CD4-positive, CD25-positive, alpha-beta regulatory T cell (primary cell): ENCODE results near the gene WDR70. TPM values are rescaled to one million over a fixed set of nuclear protein-coding genes. Genes with fewer than 3 reads are reported as not detected.
"Not testable (repeated sequence)": the region's sequence is repeated elsewhere in the genome, so short reads cannot be mapped to it uniquely, and the experiment has no call there.

ENCODE experiments used
- ATAC-seq, 2 donors: fragments of 150-1000 bp; cut with Tn5 transposase; one replicate each; pipeline ENCODE4 v1.10.0; 2021; ENCODE audit warnings: low read depth in 2 of 2, moderate number of reproducible peaks in 2 of 2, moderate library complexity in 1 of 2
- DNase-seq, 3 donors: peaks; one replicate each; pipeline versions ENCODE4 v3.0.0 to v3.0.0-alpha.2; 2012 to 2022; ENCODE audit warnings: mixed read lengths in 1 of 3
- H3K27ac ChIP-seq: one replicate; pipeline ENCODE4 v1.7.0; 2013; ENCODE audit warnings: mild to moderate bottlenecking, low read length; ENCODE audit not compliant: insufficient read depth, poor library complexity, severe bottlenecking
- H3K27me3 ChIP-seq: one replicate; pipeline ENCODE4 v1.7.0; 2013; ENCODE audit warnings: low read length; ENCODE audit not compliant: control insufficient read depth, insufficient read depth
- H3K36me3 ChIP-seq: one replicate; pipeline ENCODE4 v1.7.0; 2013; ENCODE audit warnings: mild to moderate bottlenecking, low read length, moderate library complexity; ENCODE audit not compliant: control insufficient read depth, insufficient read depth
- H3K4me1 ChIP-seq: 2 replicates; pipeline ENCODE4 v1.7.0; 2013; ENCODE audit warnings: mild to moderate bottlenecking, low read length; ENCODE audit not compliant: insufficient read depth, control insufficient read depth, poor library complexity, severe bottlenecking
- H3K4me3 ChIP-seq: one replicate; pipeline ENCODE4 v1.7.0; 2013; ENCODE audit warnings: low read depth, mild to moderate bottlenecking, low read length, moderate library complexity
- H3K9me3 ChIP-seq, 2 experiments: 1 replicate in 1 of 2; 2 replicates in 1 of 2; pipeline ENCODE4 v1.7.0; 2013; ENCODE audit warnings: low read length in 2 of 2, mild to moderate bottlenecking in 1 of 2, moderate library complexity in 1 of 2; ENCODE audit not compliant: control insufficient read depth in 2 of 2
- H3K27ac Mint-ChIP-seq, 3 donors: one replicate each; pipeline ENCODE4 v1.8.0; 2020 to 2022; ENCODE audit warnings: mild to moderate bottlenecking in 3 of 3, mixed read lengths in 3 of 3, moderate library complexity in 2 of 3
- H3K27me3 Mint-ChIP-seq: one replicate; pipeline ENCODE4 v1.8.0; 2022; ENCODE audit warnings: mild to moderate bottlenecking, mixed read lengths
- H3K36me3 Mint-ChIP-seq: one replicate; pipeline ENCODE4 v1.8.0; 2020; ENCODE audit warnings: mixed read lengths
- H3K4me1 Mint-ChIP-seq, 4 donors: one replicate each; pipeline ENCODE4 v1.8.0; 2020 to 2022; ENCODE audit warnings: mixed read lengths in 4 of 4, mild to moderate bottlenecking in 1 of 4
- H3K4me3 Mint-ChIP-seq, 4 donors: one replicate each; pipeline ENCODE4 v1.8.0; 2020 to 2022; ENCODE audit warnings: mild to moderate bottlenecking in 4 of 4, mixed read lengths in 4 of 4, moderate library complexity in 3 of 4
- H3K9me3 Mint-ChIP-seq, 7 donors: one replicate each; pipeline ENCODE4 v1.8.0; 2020 to 2022; ENCODE audit warnings: mixed read lengths in 7 of 7, mild to moderate bottlenecking in 3 of 7, moderate library complexity in 2 of 7
- polyA plus RNA-seq, 4 donors: library from polyadenylated mRNA; unstranded; fragments of 300-500 nt; fragmentation: Illumina TruSeq; gene quantifications; one replicate each; pipeline ENCODE4 v1.2.3, GENCODE V29; 2021
- total RNA-seq: library from RNA; stranded (reverse); gene quantifications from one replicate; pipeline ENCODE4 v1.2.3, GENCODE V29; 2022

WDR70 gene
- total and polyA plus RNA-seq, 5 donors from 2014 or later, result 15.9 to 35.3 (median 24.9) TPM

DNA sequence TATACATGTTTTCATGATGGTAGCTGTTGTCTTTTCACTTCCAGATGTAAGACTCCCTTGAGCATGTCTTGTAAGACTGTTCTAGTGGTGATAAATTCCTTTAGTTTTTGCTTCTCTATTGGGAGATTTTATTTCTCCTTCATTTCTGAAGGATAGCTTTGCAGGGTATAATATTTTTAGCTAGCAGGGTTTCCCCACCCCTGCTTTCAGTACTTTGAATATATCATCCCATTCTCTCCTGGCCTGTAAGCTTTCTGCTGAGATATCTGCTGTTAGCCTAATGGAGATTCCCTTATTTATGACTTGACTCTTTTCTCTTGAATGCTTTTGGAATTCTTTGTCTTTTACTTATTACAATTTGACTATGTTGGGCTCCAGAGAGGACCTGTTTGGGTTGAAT, 249.8 kb downstream of the WDR70 start:
- Histone ChIP-seq H3K9me3 (peaks cover 17 to 18% of the 10 kb centered on the region in 2 experiments), H3K36me3 (peaks cover 14% of the 10 kb centered on the region), H3K27ac (no peak overlapping the region), H3K4me1 (no peaks in the 10 kb centered on the region), H3K27me3 (no peaks in the 10 kb centered on the region), H3K4me3 (no peak overlapping the region)
- Mint-ChIP-seq H3K27ac (no peak overlapping the region), H3K4me1 (peaks cover 0 to 5% (median 1%) of the 10 kb centered on the region in 4 donors), H3K36me3 (peaks cover 69% of the 10 kb centered on the region), H3K27me3 (no peaks in the 10 kb centered on the region), H3K9me3 (peaks cover 0 to 34% (median 9%) of the 10 kb centered on the region in 7 donors), H3K4me3 (no peak overlapping the region)
- DNase-seq (no peak), ATAC-seq (no peak)

DNA sequence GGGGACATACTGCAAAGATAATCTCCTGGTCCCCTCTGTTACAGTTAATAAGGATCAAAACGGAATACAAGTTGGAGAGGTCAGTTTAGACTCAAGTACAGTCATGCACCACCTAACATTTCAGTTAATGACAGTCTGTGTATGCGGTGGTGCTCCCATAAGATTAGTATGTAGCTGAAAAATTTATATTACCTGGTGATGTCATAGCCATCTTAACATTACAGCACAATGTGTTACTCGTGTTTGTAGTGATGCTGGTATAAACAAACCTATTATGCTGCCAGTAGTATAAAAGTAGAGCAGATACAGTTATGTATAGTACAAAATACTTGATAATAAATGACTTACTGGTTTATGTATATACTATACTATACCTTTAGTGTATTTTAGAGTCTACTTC, 252.8 kb downstream of the WDR70 start:
- Mint-ChIP-seq H3K9me3 (peaks cover 0 to 24% (median 7%) of the 10 kb centered on the region in 7 donors), H3K36me3 (peaks cover 61% of the 10 kb centered on the region), H3K4me3 (no peak overlapping the region), H3K4me1 (peaks cover 0 to 7% (median 2%) of the 10 kb centered on the region in 4 donors), H3K27me3 (no peaks in the 10 kb centered on the region), H3K27ac (no peak overlapping the region)
- H3K36me3 ChIP-seq, result peaks cover 14% of the 10 kb centered on the region
- no peak for ATAC-seq
- H3K4me3 ChIP-seq, result no peak overlapping the region
- no peaks in the 10 kb centered on the region for H3K27me3 ChIP-seq
- no peak for DNase-seq
- no peak overlapping the region for H3K27ac ChIP-seq
- peaks cover 17 to 18% of the 10 kb centered on the region in 2 experiments for H3K9me3 ChIP-seq
- no peaks in the 10 kb centered on the region for H3K4me1 ChIP-seq

DNA sequence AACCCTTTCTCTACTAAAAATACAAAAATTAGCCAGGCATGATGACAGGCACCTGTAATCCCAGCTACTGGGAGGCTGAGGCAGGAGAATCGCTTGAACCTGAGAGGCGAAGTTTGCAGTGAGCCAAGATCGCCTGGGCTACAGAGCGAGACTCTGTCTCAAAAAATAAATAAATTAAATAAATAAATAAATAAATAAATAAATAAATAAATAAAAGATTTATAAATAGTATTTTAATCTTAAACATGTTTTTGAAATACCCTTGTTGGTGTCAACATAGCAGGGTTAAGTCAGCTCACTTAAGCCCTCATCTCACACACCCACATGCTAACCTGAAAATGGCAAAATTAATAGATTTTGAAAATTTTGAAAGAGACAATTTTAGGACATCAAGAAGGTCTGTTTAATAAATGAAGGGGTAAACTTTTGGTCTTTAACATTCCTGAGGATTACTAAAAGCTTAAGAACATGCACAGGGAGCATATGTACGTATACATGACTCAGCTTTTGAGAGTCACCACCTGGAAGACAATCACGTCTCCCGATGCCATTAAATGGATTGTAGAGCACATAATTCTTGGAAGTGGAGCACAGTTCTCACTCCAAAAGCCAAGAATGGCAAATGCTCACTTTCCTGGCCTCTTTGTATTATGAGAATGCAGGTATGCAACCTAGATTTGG, 258.2 kb downstream of the WDR70 start:
- Histone ChIP-seq H3K4me1 (no peaks in the 10 kb centered on the region), H3K9me3 (no peaks in the 10 kb centered on the region), H3K4me3 (no peak overlapping the region), H3K27ac (no peak overlapping the region), H3K27me3 (no peaks in the 10 kb centered on the region), H3K36me3 (no peaks in the 10 kb centered on the region)
- Mint-ChIP-seq H3K9me3 (peaks cover 0 to 2% (median 0%) of the 10 kb centered on the region in 7 donors), H3K36me3 (peaks cover 33% of the 10 kb centered on the region), H3K4me1 (peaks cover 0 to 11% (median 5%) of the 10 kb centered on the region in 4 donors), H3K4me3 (no peak overlapping the region), H3K27ac (no peak overlapping the region), H3K27me3 (no peaks in the 10 kb centered on the region)
- ATAC-seq, result no peak
- no peak for DNase-seq

DNA sequence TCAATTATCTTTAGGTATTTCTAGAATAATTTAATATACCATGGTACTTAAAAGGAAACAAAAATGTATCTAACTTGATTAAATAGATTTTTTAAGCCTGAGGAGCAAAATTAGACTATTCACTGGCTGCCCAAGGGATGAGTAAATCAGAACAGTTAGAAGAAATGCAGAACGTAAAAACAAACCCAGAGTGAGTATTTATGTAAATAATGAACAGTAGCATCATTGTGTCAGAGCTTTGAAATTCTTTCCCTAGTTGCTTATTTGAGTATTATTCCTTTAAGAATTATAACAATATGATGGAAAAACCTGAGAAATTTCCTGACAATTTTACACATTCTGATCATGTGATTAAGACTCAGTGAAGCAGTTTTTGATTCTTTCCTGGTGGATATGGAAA, 259.8 kb downstream of the WDR70 start:
- H3K4me3 Mint-ChIP-seq, result no peak overlapping the region
- ATAC-seq (no peak), DNase-seq (no peak)
- Histone ChIP-seq H3K9me3 (no peaks in the 10 kb centered on the region), H3K27ac (no peak overlapping the region), H3K4me3 (no peak overlapping the region), H3K36me3 (no peaks in the 10 kb centered on the region), H3K4me1 (no peaks in the 10 kb centered on the region), H3K27me3 (no peaks in the 10 kb centered on the region)
- H3K27ac Mint-ChIP-seq, result no peak overlapping the region
- H3K4me1 Mint-ChIP-seq, result peaks cover 0 to 17% (median 5%) of the 10 kb centered on the region in 4 donors
- H3K9me3 Mint-ChIP-seq, result peaks cover 0 to 5% (median 3%) of the 10 kb centered on the region in 7 donors
- H3K36me3 Mint-ChIP-seq, result peaks cover 41% of the 10 kb centered on the region
- H3K27me3 Mint-ChIP-seq, result no peaks in the 10 kb centered on the region

DNA sequence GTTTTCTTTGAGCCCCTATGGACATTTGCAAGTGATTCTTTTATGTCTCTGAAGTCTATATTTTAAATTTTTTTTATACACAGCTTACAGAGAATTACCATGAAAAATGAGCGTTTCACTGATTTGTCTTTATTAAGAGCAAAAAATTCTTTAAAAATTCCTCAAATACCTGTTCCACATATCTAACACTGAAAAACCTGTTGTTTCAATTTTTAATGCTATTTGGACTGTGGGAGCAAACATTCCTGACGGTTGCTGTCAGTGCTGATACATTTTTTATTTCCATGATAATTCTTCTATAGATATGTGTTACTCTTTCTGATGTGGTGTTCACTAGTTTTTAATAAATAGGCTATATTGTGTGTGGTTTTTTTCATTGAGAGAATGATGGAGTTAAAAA, 261.0 kb downstream of the WDR70 start:
- Mint-ChIP-seq H3K27ac (no peak overlapping the region), H3K9me3 (peaks cover 3 to 16% (median 5%) of the 10 kb centered on the region in 7 donors), H3K27me3 (no peaks in the 10 kb centered on the region), H3K4me3 (no peak overlapping the region), H3K4me1 (peaks cover 0 to 14% (median 5%) of the 10 kb centered on the region in 4 donors), H3K36me3 (peaks cover 45% of the 10 kb centered on the region)
- Histone ChIP-seq H3K9me3 (peaks cover 0 to 2% of the 10 kb centered on the region in 2 experiments), H3K36me3 (no peaks in the 10 kb centered on the region), H3K4me1 (no peaks in the 10 kb centered on the region), H3K4me3 (no peak overlapping the region), H3K27ac (no peak overlapping the region), H3K27me3 (no peaks in the 10 kb centered on the region)
- no peak for ATAC-seq
- no peak for DNase-seq

DNA sequence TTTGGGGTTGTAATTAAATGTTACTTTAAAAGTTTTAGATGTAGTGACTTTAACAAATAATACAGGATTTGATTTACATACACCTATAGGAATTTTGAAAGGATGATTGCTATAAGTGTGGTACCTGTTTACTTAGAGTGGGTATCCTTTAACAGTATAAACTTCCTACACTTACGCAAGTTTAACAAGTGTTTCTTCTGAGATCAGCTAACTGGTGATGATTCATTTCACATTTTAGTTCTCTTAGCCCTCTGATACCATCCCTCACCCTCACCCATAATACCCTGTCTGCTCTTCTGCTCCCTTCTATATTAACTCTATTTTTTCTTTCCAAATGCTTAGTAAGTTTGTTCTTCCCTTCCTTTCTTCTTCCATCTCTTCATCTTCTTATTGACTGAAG, 262.8 kb downstream of the WDR70 start:
- H3K9me3 Mint-ChIP-seq, result peaks cover 6 to 23% (median 8%) of the 10 kb centered on the region in 7 donors
- no peak overlapping the region for H3K4me3 Mint-ChIP-seq

DNA sequence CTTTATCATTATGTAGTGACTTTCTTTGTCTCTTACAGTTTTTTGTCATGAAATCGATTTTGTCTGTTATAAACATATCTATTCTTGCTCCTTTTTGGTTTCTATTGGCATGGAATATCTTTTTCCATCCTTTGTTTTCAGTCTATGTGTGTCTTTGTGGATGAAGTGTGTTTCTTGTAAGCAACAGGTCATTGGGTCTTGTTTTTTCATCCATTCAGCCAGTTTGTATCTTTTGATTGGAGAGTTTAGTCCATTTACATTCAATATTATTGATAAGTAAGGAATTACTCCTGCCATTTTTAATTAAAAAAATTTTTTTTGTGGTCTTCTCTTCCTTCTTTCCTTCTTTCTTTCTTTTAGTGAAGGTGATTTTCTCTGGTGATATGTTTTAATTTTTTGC, 266.6 kb downstream of the WDR70 start:
- Mint-ChIP-seq H3K36me3 (peaks cover 58% of the 10 kb centered on the region), H3K4me1 (peaks cover 0 to 17% (median 3%) of the 10 kb centered on the region in 4 donors), H3K9me3 (peaks cover 8 to 31% (median 15%) of the 10 kb centered on the region in 7 donors), H3K27ac (no peak overlapping the region), H3K4me3 (no peak overlapping the region), H3K27me3 (no peaks in the 10 kb centered on the region)
- Histone ChIP-seq H3K4me1 (no peaks in the 10 kb centered on the region), H3K27me3 (no peaks in the 10 kb centered on the region), H3K4me3 (no peak overlapping the region), H3K36me3 (peaks cover 3% of the 10 kb centered on the region), H3K27ac (no peak overlapping the region), H3K9me3 (peaks cover 2 to 5% of the 10 kb centered on the region in 2 experiments)
- no peak for ATAC-seq
- no peak for DNase-seq

More for the DNA sequence above, 262.8 kb downstream of the WDR70 start:
- H3K4me1 ChIP-seq, result no peaks in the 10 kb centered on the region
- no peak for ATAC-seq
- H3K9me3 ChIP-seq, result peaks cover 2 to 5% of the 10 kb centered on the region in 2 experiments
- no peak overlapping the region for H3K27ac ChIP-seq
- no peak for DNase-seq
- peaks cover 41% of the 10 kb centered on the region for H3K36me3 Mint-ChIP-seq
- peaks cover 0 to 19% (median 3%) of the 10 kb centered on the region in 4 donors for H3K4me1 Mint-ChIP-seq
- H3K36me3 ChIP-seq, result peaks cover 3% of the 10 kb centered on the region
- H3K27me3 Mint-ChIP-seq, result no peaks in the 10 kb centered on the region
- no peaks in the 10 kb centered on the region for H3K27me3 ChIP-seq
- H3K27ac Mint-ChIP-seq, result no peak overlapping the region
- no peak overlapping the region for H3K4me3 ChIP-seq

DNA sequence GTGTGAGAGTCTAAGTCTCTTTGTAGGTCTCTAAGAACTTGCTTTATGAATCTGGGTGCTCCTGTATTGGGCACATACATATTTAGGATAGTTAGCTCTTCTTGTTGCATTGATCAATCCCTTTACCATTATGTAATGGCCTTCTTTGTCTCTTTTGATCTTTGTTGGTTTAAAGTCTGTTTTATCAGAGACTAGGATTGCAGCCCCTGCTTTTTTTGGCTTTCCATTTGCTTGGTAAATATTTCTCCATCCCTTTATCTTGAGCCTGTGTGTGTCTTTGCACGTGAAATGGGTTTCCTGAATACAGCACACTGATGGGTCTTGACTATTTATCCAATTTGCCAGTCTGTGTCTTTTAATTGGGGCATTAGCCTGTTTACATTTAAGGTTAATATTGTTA, 275.4 kb downstream of the WDR70 start:
- not testable (repeated sequence) for H3K4me3 Mint-ChIP-seq, H3K4me1 Mint-ChIP-seq, H3K36me3 ChIP-seq, DNase-seq, H3K27me3 ChIP-seq, ATAC-seq, H3K27me3 Mint-ChIP-seq, H3K4me3 ChIP-seq, H3K4me1 ChIP-seq, H3K27ac Mint-ChIP-seq, H3K9me3 ChIP-seq, H3K27ac ChIP-seq
- Mint-ChIP-seq H3K9me3 (peaks cover 0 to 37% (median 12%) of the 10 kb centered on the region in 7 donors), H3K36me3 (peaks cover 43% of the 10 kb centered on the region)
